ENCODE measurements around the gene BRINP3.
A peak's percentile ranks its signal among the peaks of the same experiment; 100 is the strongest.
"Not testable (repeated sequence)": the region's sequence is repeated elsewhere in the genome, so short reads cannot be mapped to it uniquely, and the experiment has no call there.

Gene BRINP3

GRCh38 chr1:190176776-190177175, 300.9 kb downstream of the BRINP3 start:
- DNase-seq, result no peak

- DNase-seq, result no peak
These were observed 302.3 kb downstream of the BRINP3 start for GRCh38 chr1:190175320-190175719.

- no peak for DNase-seq
These were observed 304.8 kb downstream of the BRINP3 start for GRCh38 chr1:190172651-190173430.

- no peak for DNase-seq
These were observed 307.3 kb downstream of the BRINP3 start for GRCh38 chr1:190170321-190170720.

- DNase-seq, result no peak
These were observed 308.2 kb downstream of the BRINP3 start for GRCh38 chr1:190169311-190170067.

GRCh38 chr1:190168893-190169280, 308.8 kb downstream of the BRINP3 start:
- no peak for DNase-seq

GRCh38 chr1:190168116-190168892, 309.4 kb downstream of the BRINP3 start:
- no peak for DNase-seq

GRCh38 chr1:190159146-190159545, 318.5 kb downstream of the BRINP3 start:
- DNase-seq, result no peak

GRCh38 chr1:190154744-190155143, 322.9 kb downstream of the BRINP3 start:
- DNase-seq, result no peak

GRCh38 chr1:190147616-190148015, 330.0 kb downstream of the BRINP3 start:
- no peak for DNase-seq

GRCh38 chr1:190144650-190145049, 333.0 kb downstream of the BRINP3 start:
- no peak for DNase-seq

GRCh38 chr1:190140644-190141043, 337.0 kb downstream of the BRINP3 start:
- DNase-seq, result no peak

- DNase-seq, result no peak
These were observed 339.0 kb downstream of the BRINP3 start for GRCh38 chr1:190138702-190139101.

- DNase-seq, result no peak
These were observed 339.4 kb downstream of the BRINP3 start for GRCh38 chr1:190138266-190138665.

- DNase-seq, result peak; percentile 45
These were observed 348.3 kb downstream of the BRINP3 start for GRCh38 chr1:190129366-190129765.

- peak; percentile 40 for DNase-seq
These were observed 350.9 kb downstream of the BRINP3 start for GRCh38 chr1:190126728-190127127.

GRCh38 chr1:190124068-190124467, 353.6 kb downstream of the BRINP3 start:
- peak; percentile 13 for DNase-seq

- DNase-seq, result not testable (repeated sequence)
These were observed 357.1 kb downstream of the BRINP3 start for GRCh38 chr1:190120564-190120963.

- DNase-seq, result peak; percentile 13
These were observed 358.0 kb downstream of the BRINP3 start for GRCh38 chr1:190119683-190120082.

- no peak for DNase-seq
These were observed 360.7 kb downstream of the BRINP3 start for GRCh38 chr1:190116921-190117320.

- DNase-seq, result no peak
These were observed 372.7 kb downstream of the BRINP3 start for GRCh38 chr1:190104961-190105360.

GRCh38 chr1:190102757-190103326, 374.8 kb downstream of the BRINP3 start:
- peak; percentile 48 for DNase-seq

- no peak for DNase-seq
These were observed 375.9 kb downstream of the BRINP3 start for GRCh38 chr1:190101756-190102155.
